HG02884 (cell line): ENCODE results near the gene MRPS24.
"Not testable (repeated sequence)": the region's sequence is repeated elsewhere in the genome, so short reads cannot be mapped to it uniquely, and the experiment has no call there.

Experiments used
- ATAC-seq: cut with Tn5 transposase; IDR thresholded peaks from one replicate; pipeline ENCODE4 v1.9.1; 2021; ENCODE audit warnings: mild to moderate bottlenecking, moderate library complexity; ENCODE audit not compliant: unreplicated experiment

MRPS24 gene

GRCh38 chr7:43869006-43869866 is at the start of gene MRPS24:
TSS of gene MRPS24 (minus strand) at chr7:43869517. CDS start at chr7:43869495, 22 bp downstream.
- peak; percentile 88 for ATAC-seq

- ATAC-seq: no peak
These were observed 46.6 kb upstream of the MRPS24 start for GRCh38 chr7:43915907-43916306.

- ATAC-seq: no peak
These were observed 45.5 kb upstream of the MRPS24 start for GRCh38 chr7:43914795-43915194.

- peak; percentile 69 for ATAC-seq
These were observed 37.2 kb upstream of the MRPS24 start, which contains the start of gene URGCP for GRCh38 chr7:43906331-43907010. TSS of gene URGCP (minus strand) at chr7:43906596. CDS start at chr7:43906575, 21 bp downstream.

- peak; percentile 26 for ATAC-seq
These were observed 36.6 kb upstream of the MRPS24 start for GRCh38 chr7:43905956-43906330.

- ATAC-seq: no peak
These were observed 36.1 kb upstream of the MRPS24 start for GRCh38 chr7:43905209-43905946.

GRCh38 chr7:43904533-43905208 is 35.4 kb upstream of the MRPS24 start:
- no peak for ATAC-seq

- ATAC-seq: no peak
These were observed 33.3 kb upstream of the MRPS24 start for GRCh38 chr7:43902542-43903054.

GRCh38 chr7:43898571-43898970 is 29.3 kb upstream of the MRPS24 start:
- not testable (repeated sequence) for ATAC-seq

GRCh38 chr7:43895847-43896415 is 26.6 kb upstream of the MRPS24 start:
- no peak for ATAC-seq

- ATAC-seq: no peak
These were observed 22.0 kb upstream of the MRPS24 start for GRCh38 chr7:43891069-43891955.

- no peak for ATAC-seq
These were observed 21.2 kb upstream of the MRPS24 start for GRCh38 chr7:43890468-43890867.

GRCh38 chr7:43888993-43889945 is 20.0 kb upstream of the MRPS24 start:
- ATAC-seq: no peak

GRCh38 chr7:43884617-43885016 is 15.3 kb upstream of the MRPS24 start:
- no peak for ATAC-seq

GRCh38 chr7:43884209-43884608 is 14.9 kb upstream of the MRPS24 start:
- ATAC-seq: no peak

GRCh38 chr7:43880596-43880995 is 11.3 kb upstream of the MRPS24 start:
- no peak for ATAC-seq

GRCh38 chr7:43879477-43879876 is 10.2 kb upstream of the MRPS24 start:
- ATAC-seq: no peak

GRCh38 chr7:43878867-43879266 is 9.6 kb upstream of the MRPS24 start:
- no peak for ATAC-seq
